CD14-positive monocyte (primary cell): ENCODE measurements around the gene OR1J1. TPM values are rescaled to one million over a fixed set of nuclear protein-coding genes. Genes with fewer than 3 reads are reported as not detected.

Experiments
- DNase-seq, 3 donors: peaks; one replicate each; pipeline ENCODE4 v3.0.0-alpha.2; 2011 to 2022
- H2AFZ ChIP-seq: 2 replicates; pipeline ENCODE4 v1.6.0; 2012; ENCODE audit warnings: mild to moderate bottlenecking, low read depth, low read length, inconsistent platforms; ENCODE audit not compliant: insufficient read depth, poor library complexity, severe bottlenecking
- H3K27ac ChIP-seq, 2 donors: 1 replicate in 1 of 2; 2 replicates in 1 of 2; pipeline ENCODE4 v1.5.1; 2012 to 2013; ENCODE audit warnings: low read length in 2 of 2, control low read depth in 1 of 2, inconsistent platforms in 1 of 2, low read depth in 1 of 2, mild to moderate bottlenecking in 1 of 2
- H3K27me3 ChIP-seq, 2 donors: one replicate each; pipeline versions ENCODE4 v1.6.0 to v1.6.1; 2011 to 2013; ENCODE audit warnings: low read length in 2 of 2; ENCODE audit not compliant: control insufficient read depth in 2 of 2, insufficient read depth in 2 of 2
- H3K36me3 ChIP-seq, 2 donors: replicated peaks in 1 of 2; 1 replicate in 1 of 2; 2 replicates in 1 of 2; pipeline versions ENCODE4 v1.5.1 to v1.6.1; 2012 to 2013; ENCODE audit warnings: low read length in 2 of 2, control low read depth in 1 of 2, inconsistent platforms in 1 of 2, mild to moderate bottlenecking in 1 of 2; ENCODE audit not compliant: insufficient read depth in 2 of 2, control insufficient read depth in 1 of 2
- H3K4me1 ChIP-seq, 2 donors: 1 replicate in 1 of 2; 2 replicates in 1 of 2; pipeline versions ENCODE4 v1.5.1 to v1.6.1; 2012 to 2013; ENCODE audit warnings: low read length in 2 of 2, control low read depth in 1 of 2, inconsistent platforms in 1 of 2, mild to moderate bottlenecking in 1 of 2, moderate library complexity in 1 of 2; ENCODE audit not compliant: insufficient read depth in 2 of 2, control insufficient read depth in 1 of 2
- H3K4me2 ChIP-seq: replicated peaks from 2 replicates; pipeline ENCODE3; 2012; ENCODE audit warnings: low read length, moderate library complexity, mild to moderate bottlenecking; ENCODE audit not compliant: poor library complexity, severe bottlenecking; ENCODE audit errors: extremely low read depth
- H3K4me3 ChIP-seq, 3 experiments: fragments of 200-600 bp in 1 of 3; sonication (generic) in 1 of 3; replicated peaks in 1 of 3; 1 replicate in 2 of 3; 2 replicates in 1 of 3; pipeline ENCODE4 v1.5.1; 2011 to 2013; ENCODE audit warnings: low read length in 3 of 3, mild to moderate bottlenecking in 3 of 3, control low read depth in 2 of 3, low read depth in 2 of 3, inconsistent platforms in 1 of 3, moderate library complexity in 1 of 3
- H3K79me2 ChIP-seq: 2 replicates; pipeline ENCODE4 v1.6.0; 2012; ENCODE audit warnings: mild to moderate bottlenecking, control low read depth, inconsistent platforms, low read length, moderate library complexity; ENCODE audit not compliant: insufficient read depth
- H3K9ac ChIP-seq: 2 replicates; pipeline ENCODE4 v1.6.0; 2017; ENCODE audit warnings: low read length, mild to moderate bottlenecking; ENCODE audit not compliant: insufficient read depth, poor library complexity, severe bottlenecking
- H3K9me3 ChIP-seq, 2 donors: replicated peaks in 1 of 2; 1 replicate in 1 of 2; 2 replicates in 1 of 2; pipeline versions ENCODE4 v1.5.1 to v1.6.1; 2012 to 2013; ENCODE audit warnings: low read length in 2 of 2, control low read depth in 1 of 2; ENCODE audit not compliant: control insufficient read depth in 1 of 2, insufficient read depth in 1 of 2
- H4K20me1 ChIP-seq: 2 replicates; pipeline ENCODE4 v1.6.0; 2012; ENCODE audit warnings: mild to moderate bottlenecking, low read length, control low read depth, moderate library complexity; ENCODE audit not compliant: insufficient read depth
- H3K27ac Mint-ChIP-seq, 7 donors: one replicate each; pipeline ENCODE4 v1.8.0; 2020; ENCODE audit warnings: mild to moderate bottlenecking in 7 of 7, mixed read lengths in 7 of 7, moderate library complexity in 6 of 7, inconsistent platforms in 2 of 7
- H3K27me3 Mint-ChIP-seq, 3 donors: one replicate each; pipeline ENCODE4 v1.8.0; 2021 to 2022; ENCODE audit warnings: low read depth in 3 of 3, mild to moderate bottlenecking in 3 of 3, mixed read lengths in 3 of 3, moderate library complexity in 3 of 3, inconsistent platforms in 1 of 3
- H3K36me3 Mint-ChIP-seq, 2 donors: one replicate each; pipeline ENCODE4 v1.8.0; 2020; ENCODE audit warnings: mixed read lengths in 2 of 2, inconsistent platforms in 1 of 2, mild to moderate bottlenecking in 1 of 2
- H3K4me1 Mint-ChIP-seq: one replicate; pipeline ENCODE4 v1.8.0; 2020; ENCODE audit warnings: mild to moderate bottlenecking, mixed read lengths
- H3K4me3 Mint-ChIP-seq, 2 donors: one replicate each; pipeline ENCODE4 v1.8.0; 2020; ENCODE audit warnings: mild to moderate bottlenecking in 2 of 2, mixed read lengths in 2 of 2, moderate library complexity in 1 of 2
- H3K9me3 Mint-ChIP-seq, 7 donors: one replicate each; pipeline ENCODE4 v1.8.0; 2020 to 2022; ENCODE audit warnings: mixed read lengths in 7 of 7, mild to moderate bottlenecking in 6 of 7, moderate library complexity in 6 of 7, inconsistent platforms in 2 of 7
- CTCF ChIP-seq: fragments of 200-600 bp; IDR thresholded peaks from one replicate; pipeline ENCODE4 v1.8.0; 2022; ENCODE audit warnings: antibody characterized with exemption, mild to moderate bottlenecking
- WGBS: methylation state at CpG from one replicate; pipeline ENCODE4 v1.1.5; 2013; ENCODE audit warnings: missing lambda C conversion rate; ENCODE audit not compliant: insufficient coverage; 5-methylcytosine and 5-hydroxymethylcytosine counted together
- intact Hi-C, 2 donors: fragments of 100-400 bp; cut with micrococcal nuclease; formaldehyde crosslinking; loops; one replicate each; pipeline versions ENCODE4 v1.15.0 to v1.15.1; 2023
- polyA plus RNA-seq, 3 donors: library from polyadenylated mRNA; depleted of rRNA in 1 of 3; unstranded in 2 of 3; stranded (reverse) in 1 of 3; fragments of 300-500 nt in 2 of 3; fragments of >200 nt in 1 of 3; fragmentation: Illumina TruSeq in 2 of 3; gene quantifications; 1 replicate in 2 of 3; 2 replicates in 1 of 3; pipeline ENCODE4 v1.2.3, GENCODE V29; 2012 to 2021

The OR1J1 gene
- polyA plus RNA-seq, 3 donors: not detected

- intact Hi-C loops: no loop called here
- Histone ChIP-seq H3K27me3 (no peaks in the 10 kb centered on the region), H4K20me1 (no peaks in the 10 kb centered on the region), H3K9me3 (no peaks in the 10 kb centered on the region), H3K9ac (no peak overlapping the region), H2AFZ (no peak overlapping the region), H3K4me2 (no peak overlapping the region), H3K36me3 (no peaks in the 10 kb centered on the region), H3K27ac (no peak overlapping the region), H3K4me1 (no peaks in the 10 kb centered on the region), H3K4me3 (no peak overlapping the region), H3K79me2 (no peaks in the 10 kb centered on the region)
- Mint-ChIP-seq H3K4me1 (no peaks in the 10 kb centered on the region), H3K36me3 (no peaks in the 10 kb centered on the region), H3K27me3 (peaks cover 0 to 15% (median 11%) of the 10 kb centered on the region in 3 donors), H3K4me3 (no peak overlapping the region), H3K27ac (no peak overlapping the region), H3K9me3 (peaks cover 0 to 7% (median 2%) of the 10 kb centered on the region in 7 donors)
- WGBS: 83% methylated on average over 1 of the region's 2 CpGs
- peak; percentile 80 for TF ChIP-seq CTCF
- peak in 2 of 3 donors; percentile 2 to 10 for DNase-seq
Measured at GRCh38 chr9:122498883-122499288, 21.2 kb upstream of the OR1J1 start.

GRCh38 chr9:122479062-122479461 lies 1.3 kb upstream of the OR1J1 start:
- H3K4me1 Mint-ChIP-seq: no peaks in the 10 kb centered on the region

More at GRCh38 chr9:122479062-122479461, 1.3 kb upstream of the OR1J1 start:
- no peaks in the 10 kb centered on the region for H3K36me3 ChIP-seq
- Mint-ChIP-seq H3K27ac (no peak overlapping the region), H3K36me3 (no peaks in the 10 kb centered on the region), H3K27me3 (peaks cover 2 to 6% (median 5%) of the 10 kb centered on the region in 3 donors), H3K9me3 (no peaks in the 10 kb centered on the region), H3K4me3 (no peak overlapping the region)
- H3K4me1 ChIP-seq: no peaks in the 10 kb centered on the region
- TF ChIP-seq CTCF: no peak
- H3K79me2 ChIP-seq: no peaks in the 10 kb centered on the region
- H3K27me3 ChIP-seq: no peaks in the 10 kb centered on the region
- H3K4me2 ChIP-seq: no peak overlapping the region
- H3K4me3 ChIP-seq: no peak overlapping the region
- H2AFZ ChIP-seq: no peak overlapping the region
- intact Hi-C loops: no loop called here
- WGBS: 100% methylated on average over 2 of the region's 5 CpGs
- H3K27ac ChIP-seq: no peak overlapping the region
- no peaks in the 10 kb centered on the region for H3K9me3 ChIP-seq
- no peaks in the 10 kb centered on the region for H4K20me1 ChIP-seq
- DNase-seq: no peak
- no peak overlapping the region for H3K9ac ChIP-seq
